Measurements from ENCODE around the gene TMEM260.

TMEM260 gene

GRCh38 chr14:56585461-56586084 is 6.0 kb downstream of the TMEM260 start:
- DNase-seq = no peak
- no peak overlapping the region for H3K4me3 ChIP-seq (ENCODE audit: low read depth, low read length)
- in situ Hi-C loops (cut with HindIII; ENCODE audit: low pct_ligation_motif_present, low sequenced_read_pairs) = no loop called here
- no peak overlapping the region for H3K27ac ChIP-seq
- peaks cover 5% of the 10 kb centered on the region for H3K36me3 ChIP-seq (replicated peaks)
- TF ChIP-seq CTCF (IDR thresholded peaks at IDR 0.05; ENCODE audit: low read depth, low read length, missing control alignments) = peak; percentile 34
- H3K27me3 ChIP-seq (replicated peaks) = no peaks in the 10 kb centered on the region

GRCh38 chr14:56587701-56588100 is 8.1 kb downstream of the TMEM260 start:
- Histone ChIP-seq H3K27ac (no peak overlapping the region), H3K36me3 (replicated peaks) (peaks cover 5% of the 10 kb centered on the region), H3K27me3 (replicated peaks) (no peaks in the 10 kb centered on the region), H3K4me3 (ENCODE audit: low read depth, low read length) (no peak overlapping the region)
- in situ Hi-C loops (cut with HindIII; ENCODE audit: low pct_ligation_motif_present, low sequenced_read_pairs) = no loop called here
- DNase-seq = no peak
- TF ChIP-seq CTCF (IDR thresholded peaks at IDR 0.05; ENCODE audit: low read depth, low read length, missing control alignments) = no peak

- H3K27ac ChIP-seq = no peak overlapping the region
- no peak for TF ChIP-seq CTCF (IDR thresholded peaks at IDR 0.05; ENCODE audit: low read depth, low read length, missing control alignments)
- no peaks in the 10 kb centered on the region for H3K27me3 ChIP-seq (replicated peaks)
- no peak overlapping the region for H3K4me3 ChIP-seq (ENCODE audit: low read depth, low read length)
- H3K36me3 ChIP-seq (replicated peaks) = peaks cover 5% of the 10 kb centered on the region
- in situ Hi-C loops (cut with HindIII; ENCODE audit: low pct_ligation_motif_present, low sequenced_read_pairs) = no loop called here
- DNase-seq = no peak
Observed at GRCh38 chr14:56590535-56590960, 10.9 kb downstream of the TMEM260 start.

- H3K27ac ChIP-seq = no peak overlapping the region
- TF ChIP-seq CTCF (IDR thresholded peaks at IDR 0.05; ENCODE audit: low read depth, low read length, missing control alignments) = no peak
- no peak for DNase-seq
- in situ Hi-C loops (cut with HindIII; ENCODE audit: low pct_ligation_motif_present, low sequenced_read_pairs) = no loop called here
- H3K4me3 ChIP-seq (ENCODE audit: low read depth, low read length) = no peak overlapping the region
- H3K36me3 ChIP-seq (replicated peaks) = no peaks in the 10 kb centered on the region
- no peaks in the 10 kb centered on the region for H3K27me3 ChIP-seq (replicated peaks)
Observed at GRCh38 chr14:56592746-56593544, 13.3 kb downstream of the TMEM260 start.

GRCh38 chr14:56594428-56594827 is 14.8 kb downstream of the TMEM260 start:
- no peak for TF ChIP-seq CTCF (IDR thresholded peaks at IDR 0.05; ENCODE audit: low read depth, low read length, missing control alignments)
- H3K27me3 ChIP-seq (replicated peaks) = no peaks in the 10 kb centered on the region
- H3K36me3 ChIP-seq (replicated peaks) = no peaks in the 10 kb centered on the region
- DNase-seq = no peak
- in situ Hi-C loops (cut with HindIII; ENCODE audit: low pct_ligation_motif_present, low sequenced_read_pairs) = no loop called here
- no peak overlapping the region for H3K27ac ChIP-seq
- H3K4me3 ChIP-seq (ENCODE audit: low read depth, low read length) = no peak overlapping the region
